Measurements from ENCODE around the gene DAB2IP.

The DAB2IP gene

GRCh38 chr9:121658591-121658990 is 7.2 kb downstream of the DAB2IP start:
- ATAC-seq (ENCODE audit: low read depth), result no peak
- no peak for TF ChIP-seq CTCF (IDR thresholded peaks at IDR 0.05; ENCODE audit: poor library complexity, severe bottlenecking)
- no peak overlapping the region for H3K4me3 ChIP-seq (ENCODE audit: severe bottlenecking)

GRCh38 chr9:121660367-121660766 is 8.9 kb downstream of the DAB2IP start:
- Histone ChIP-seq H3K36me3 (ENCODE audit: low read depth) (no peaks in the 10 kb centered on the region), H3K27me3 (ENCODE audit: insufficient read depth, poor library complexity, severe bottlenecking) (no peaks in the 10 kb centered on the region), H3K4me1 (ENCODE audit: insufficient read depth, poor library complexity, severe bottlenecking) (no peaks in the 10 kb centered on the region), H3K4me3 (ENCODE audit: severe bottlenecking) (no peak overlapping the region), H3K9me3 (ENCODE audit: severe bottlenecking) (no peaks in the 10 kb centered on the region), H3K27ac (ENCODE audit: poor library complexity, severe bottlenecking) (no peak overlapping the region)
- TF ChIP-seq CTCF (IDR thresholded peaks at IDR 0.05; ENCODE audit: poor library complexity, severe bottlenecking), result no peak
- ATAC-seq (ENCODE audit: low read depth) (no peak), DNase-seq (ENCODE audit: low spot score) (no peak)

More at GRCh38 chr9:121658591-121658990, 7.2 kb downstream of the DAB2IP start:
- no peak for DNase-seq (ENCODE audit: low spot score)
- H3K36me3 ChIP-seq (ENCODE audit: low read depth), result no peaks in the 10 kb centered on the region
- no peaks in the 10 kb centered on the region for H3K9me3 ChIP-seq (ENCODE audit: severe bottlenecking)
- no peaks in the 10 kb centered on the region for H3K4me1 ChIP-seq (ENCODE audit: insufficient read depth, poor library complexity, severe bottlenecking)
- H3K27me3 ChIP-seq (ENCODE audit: insufficient read depth, poor library complexity, severe bottlenecking), result peaks cover 1% of the 10 kb centered on the region
- H3K27ac ChIP-seq (ENCODE audit: poor library complexity, severe bottlenecking), result no peak overlapping the region

- Histone ChIP-seq H3K36me3 (ENCODE audit: low read depth) (no peaks in the 10 kb centered on the region), H3K9me3 (ENCODE audit: severe bottlenecking) (no peaks in the 10 kb centered on the region), H3K27ac (ENCODE audit: poor library complexity, severe bottlenecking) (no peak overlapping the region), H3K4me1 (ENCODE audit: insufficient read depth, poor library complexity, severe bottlenecking) (no peaks in the 10 kb centered on the region), H3K4me3 (ENCODE audit: severe bottlenecking) (no peak overlapping the region), H3K27me3 (ENCODE audit: insufficient read depth, poor library complexity, severe bottlenecking) (no peaks in the 10 kb centered on the region)
- DNase-seq (ENCODE audit: low spot score) (no peak), ATAC-seq (ENCODE audit: low read depth) (no peak)
- no peak for TF ChIP-seq CTCF (IDR thresholded peaks at IDR 0.05; ENCODE audit: poor library complexity, severe bottlenecking)
Measured at GRCh38 chr9:121660876-121661275, 9.4 kb downstream of the DAB2IP start.

- Histone ChIP-seq H3K4me1 (ENCODE audit: insufficient read depth, poor library complexity, severe bottlenecking) (no peaks in the 10 kb centered on the region), H3K36me3 (ENCODE audit: low read depth) (no peaks in the 10 kb centered on the region), H3K4me3 (ENCODE audit: severe bottlenecking) (no peak overlapping the region), H3K9me3 (ENCODE audit: severe bottlenecking) (no peaks in the 10 kb centered on the region), H3K27ac (ENCODE audit: poor library complexity, severe bottlenecking) (no peak overlapping the region), H3K27me3 (ENCODE audit: insufficient read depth, poor library complexity, severe bottlenecking) (no peaks in the 10 kb centered on the region)
- no peak for TF ChIP-seq CTCF (IDR thresholded peaks at IDR 0.05; ENCODE audit: poor library complexity, severe bottlenecking)
- ATAC-seq (ENCODE audit: low read depth) (no peak), DNase-seq (ENCODE audit: low spot score) (no peak)
Measured at GRCh38 chr9:121661328-121661727, 9.9 kb downstream of the DAB2IP start.

GRCh38 chr9:121662359-121662758 is 10.9 kb downstream of the DAB2IP start:
- Histone ChIP-seq H3K4me3 (ENCODE audit: severe bottlenecking) (no peak overlapping the region), H3K4me1 (ENCODE audit: insufficient read depth, poor library complexity, severe bottlenecking) (no peaks in the 10 kb centered on the region), H3K36me3 (ENCODE audit: low read depth) (no peaks in the 10 kb centered on the region), H3K27me3 (ENCODE audit: insufficient read depth, poor library complexity, severe bottlenecking) (no peaks in the 10 kb centered on the region), H3K9me3 (ENCODE audit: severe bottlenecking) (no peaks in the 10 kb centered on the region), H3K27ac (ENCODE audit: poor library complexity, severe bottlenecking) (no peak overlapping the region)
- DNase-seq (ENCODE audit: low spot score) (no peak), ATAC-seq (ENCODE audit: low read depth) (no peak)
- TF ChIP-seq CTCF (IDR thresholded peaks at IDR 0.05; ENCODE audit: poor library complexity, severe bottlenecking), result no peak
